ENCODE data around the gene SLC17A2.

The SLC17A2 gene

GRCh38 chr6:25882051-25882496, 48.4 kb downstream of the SLC17A2 start:
- peak; percentile 8 for DNase-seq

DNA sequence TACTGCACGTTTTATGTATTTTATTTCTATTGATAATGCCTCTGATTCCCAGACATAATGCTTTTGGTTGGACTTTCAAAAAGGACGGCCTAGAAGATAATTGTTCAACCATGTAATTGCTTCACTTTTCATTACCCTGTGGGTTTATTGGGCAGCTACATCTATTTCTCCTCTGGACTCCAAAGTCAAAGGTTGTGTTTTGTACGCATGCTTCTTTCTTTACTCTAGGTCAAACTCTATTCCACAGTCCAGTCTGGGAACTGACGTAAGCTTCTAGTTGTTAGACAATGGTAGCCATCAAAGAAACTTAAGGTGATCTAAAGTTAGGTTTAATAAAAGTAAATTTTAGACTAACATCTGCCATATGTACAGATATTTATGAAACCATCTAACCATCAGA, 49.9 kb downstream of the SLC17A2 start:
- DNase-seq, result no peak

GRCh38 chr6:25878721-25879322, 51.7 kb downstream of the SLC17A2 start:
- no peak for DNase-seq

- no peak for DNase-seq
These were observed 54.4 kb downstream of the SLC17A2 start for GRCh38 chr6:25875926-25876602.

- no peak for DNase-seq
These were observed 55.0 kb downstream of the SLC17A2 start for GRCh38 chr6:25875563-25875905.

- no peak for DNase-seq
These were observed 55.5 kb downstream of the SLC17A2 start for GRCh38 chr6:25874822-25875562.

GRCh38 chr6:25874118-25874517, 56.4 kb downstream of the SLC17A2 start, which contains the start of gene SLC17A3:
TSS of gene SLC17A3 (minus strand) at chr6:25874243. CDS start at chr6:25868387, 5,856 bp downstream.
- DNase-seq, result no peak

DNA sequence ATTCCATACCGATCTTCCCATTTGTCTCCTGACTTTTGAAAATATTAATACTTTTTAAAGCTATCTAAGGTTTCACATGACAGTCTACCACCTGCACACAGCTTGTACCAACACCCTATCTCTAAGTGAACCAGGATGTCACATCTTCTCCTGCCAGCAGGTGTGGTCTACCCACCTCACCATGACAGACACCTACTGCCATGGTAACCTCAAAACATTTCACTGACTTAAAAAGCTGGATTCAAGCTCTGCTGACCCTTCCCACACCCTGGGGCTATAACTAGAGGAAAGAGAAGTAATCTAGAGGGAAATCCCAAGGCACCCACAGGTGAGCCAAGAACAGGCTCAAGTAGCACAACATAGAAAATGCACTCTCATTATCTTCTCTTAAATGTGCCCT, 57.7 kb downstream of the SLC17A2 start:
- no peak for DNase-seq

DNA sequence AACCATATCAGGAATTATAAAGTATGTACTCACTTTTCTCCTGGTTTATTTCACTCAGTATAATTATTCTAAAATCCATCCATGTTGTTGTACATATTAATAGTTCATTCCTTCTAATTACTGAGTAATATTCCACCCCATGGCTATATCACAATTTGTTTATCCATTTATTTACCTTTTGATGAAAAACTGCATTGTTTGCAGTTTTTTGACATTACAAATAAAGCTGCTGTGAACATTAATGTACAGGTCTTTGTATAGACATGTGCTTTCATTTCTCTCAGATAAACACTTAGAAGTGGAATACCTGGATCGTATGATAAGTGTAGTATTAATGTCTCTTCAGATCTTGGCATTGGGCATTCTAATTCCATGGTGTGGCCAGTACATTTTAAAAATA, 60.7 kb downstream of the SLC17A2 start:
- DNase-seq, result no peak

- no peak for DNase-seq
These were observed 61.9 kb downstream of the SLC17A2 start for GRCh38 chr6:25868436-25869183.

DNA sequence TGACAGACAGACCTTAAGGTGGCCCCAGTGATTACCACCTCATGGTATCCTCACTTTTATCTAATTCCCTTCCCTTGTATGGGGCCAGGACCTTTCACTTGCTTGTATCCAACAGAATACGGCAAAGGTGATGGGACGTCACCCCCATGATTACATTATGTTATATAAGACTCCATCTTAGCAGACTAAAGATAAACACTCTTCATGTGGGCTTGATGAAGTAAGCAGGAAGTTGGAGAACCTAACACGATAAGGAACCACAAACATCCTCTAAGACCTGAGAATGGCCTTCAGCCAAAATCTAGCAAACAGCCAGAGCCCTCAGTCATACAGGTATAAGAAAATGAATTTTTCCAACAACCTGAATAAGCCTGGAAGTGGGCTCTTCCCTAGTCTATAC, 64.5 kb downstream of the SLC17A2 start:
- DNase-seq, result no peak

GRCh38 chr6:25863360-25863759, 67.1 kb downstream of the SLC17A2 start:
- no peak for DNase-seq

Measured in stimulated activated CD4-positive, alpha-beta T cell treated with anti-CD3 and anti-CD28 coated beads, Interleukin-1b, Interleukin-23, amount 100 ng/mL, for 48 hours (primary cell).